Subcutaneous abdominal adipose tissue (tissue), 5 donors: ENCODE results near the gene SH3BGRL3.
"Not testable (repeated sequence)": the region's sequence is repeated elsewhere in the genome, so short reads cannot be mapped to it uniquely, and the experiment has no call there.

Source experiments
- H3K27ac ChIP-seq: one replicate; pipeline ENCODE4 v1.7.0; 2013; ENCODE audit warnings: low read depth, mild to moderate bottlenecking, inconsistent platforms, low read length, moderate library complexity
- H3K27me3 ChIP-seq, 5 donors: one replicate each; pipeline ENCODE4 v1.7.0; 2013; ENCODE audit warnings: low read length in 5 of 5, inconsistent platforms in 1 of 5; ENCODE audit not compliant: control insufficient read depth in 5 of 5, insufficient read depth in 4 of 5
- H3K36me3 ChIP-seq, 5 donors: one replicate each; pipeline ENCODE4 v1.7.0; 2013; ENCODE audit warnings: low read length in 5 of 5; ENCODE audit not compliant: control insufficient read depth in 5 of 5, insufficient read depth in 5 of 5
- H3K4me1 ChIP-seq, 5 donors: one replicate each; pipeline ENCODE4 v1.7.0; 2013; ENCODE audit warnings: low read length in 5 of 5, mild to moderate bottlenecking in 3 of 5, moderate library complexity in 1 of 5; ENCODE audit not compliant: control insufficient read depth in 5 of 5, insufficient read depth in 5 of 5
- H3K4me3 ChIP-seq, 5 donors: one replicate each; pipeline ENCODE4 v1.7.0; 2013; ENCODE audit warnings: low read length in 5 of 5, low read depth in 1 of 5
- H3K9ac ChIP-seq, 5 donors: one replicate each; pipeline ENCODE4 v1.7.0; 2013; ENCODE audit warnings: low read length in 5 of 5, mild to moderate bottlenecking in 4 of 5, moderate library complexity in 3 of 5
- H3K9me3 ChIP-seq, 5 donors: one replicate each; pipeline ENCODE4 v1.7.0; 2013; ENCODE audit warnings: low read length in 5 of 5; ENCODE audit not compliant: control insufficient read depth in 5 of 5
- donor health status: healthy.
- donor health status: healthy.
- donor health status: healthy.
- donor health status: healthy.
- donor health status: healthy.

Gene SH3BGRL3

DNA sequence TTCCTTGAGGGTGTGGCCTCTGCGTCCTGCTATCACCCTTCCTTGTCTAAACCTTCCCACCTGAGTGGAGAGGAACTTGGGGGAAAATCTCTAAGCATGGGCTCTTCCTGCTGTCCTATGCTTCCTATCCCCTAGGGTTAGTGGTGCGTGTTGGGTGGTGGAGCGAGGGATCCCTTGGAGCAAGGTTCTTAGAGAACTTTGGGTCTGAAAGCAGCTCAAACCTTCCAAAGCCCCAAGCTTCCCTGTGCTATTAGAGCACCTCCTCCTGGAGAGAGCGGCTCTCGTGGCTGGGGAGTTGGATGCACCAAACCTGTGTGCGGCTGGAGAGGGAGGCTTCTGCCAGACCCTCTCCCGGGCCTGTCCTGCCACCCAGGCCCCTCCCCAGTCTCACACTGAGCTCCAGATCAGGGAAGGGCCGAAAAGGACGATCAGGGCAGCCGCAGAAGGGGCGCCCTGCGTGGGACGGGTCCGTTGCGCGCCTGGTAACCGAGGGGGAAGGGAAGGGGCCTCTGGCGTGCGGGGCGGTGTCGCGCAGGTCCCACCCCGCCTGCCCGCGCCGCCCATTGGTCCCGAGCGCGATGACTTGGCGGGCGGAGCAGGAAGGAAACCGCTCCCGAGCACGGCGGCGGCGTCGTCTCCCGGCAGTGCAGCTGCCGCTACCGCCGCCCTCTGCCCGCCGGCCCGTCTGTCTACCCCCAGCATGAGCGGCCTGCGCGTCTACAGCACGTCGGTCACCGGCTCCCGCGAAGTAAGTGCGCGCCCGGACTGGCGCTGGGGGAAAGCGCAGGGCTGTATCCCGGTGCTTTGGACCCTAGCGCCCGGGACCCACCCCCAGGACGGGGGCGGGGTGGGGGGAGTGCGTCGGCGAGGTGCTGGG is at the start of gene SH3BGRL3:
TSS of gene SH3BGRL3 (plus strand) at position 631 of the 877 bp plus-strand sequence. CDS start at position 701, 70 bp downstream.
- H3K27me3 ChIP-seq = no peaks in the 10 kb centered on the region
- H3K4me3 ChIP-seq = peak within 1 kb of the TSS; percentile 67 to 87 (median 80)
- no peaks in the 10 kb centered on the region for H3K9me3 ChIP-seq
- H3K36me3 ChIP-seq = peaks cover 0 to 22% (median 12%) of the 10 kb centered on the region in 5 donors
- peak within 1 kb of the TSS; percentile 96 for H3K27ac ChIP-seq
- H3K4me1 ChIP-seq = peaks cover 18 to 89% (median 76%) of the 10 kb centered on the region in 5 donors
- H3K9ac ChIP-seq = peak within 1 kb of the TSS; percentile 73 to 83 (median 82)

DNA sequence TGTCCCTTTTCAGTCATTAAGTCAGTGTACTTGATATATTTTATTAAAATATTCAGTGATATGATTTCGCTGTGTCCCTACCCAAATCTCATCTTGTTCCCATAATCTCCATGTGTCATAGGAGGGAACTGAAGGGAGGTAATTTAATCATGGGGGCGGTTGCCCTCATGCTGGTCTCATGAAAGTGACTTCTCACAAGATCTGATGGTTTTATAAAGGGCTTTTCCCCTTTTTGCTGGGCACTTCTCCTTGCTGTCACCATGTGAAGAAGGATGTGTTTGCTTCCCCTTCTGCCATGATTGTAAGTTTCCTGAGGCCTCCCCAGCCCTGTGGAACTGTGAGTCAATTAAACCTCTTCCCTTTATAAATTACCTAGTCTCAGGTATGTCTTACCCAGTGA is 49.2 kb upstream of the SH3BGRL3 start:
- not testable (repeated sequence) for H3K9ac ChIP-seq, H3K9me3 ChIP-seq, H3K4me3 ChIP-seq, H3K27me3 ChIP-seq, H3K36me3 ChIP-seq, H3K27ac ChIP-seq
- H3K4me1 ChIP-seq = peaks cover 0 to 18% (median 15%) of the 10 kb centered on the region in 5 donors

DNA sequence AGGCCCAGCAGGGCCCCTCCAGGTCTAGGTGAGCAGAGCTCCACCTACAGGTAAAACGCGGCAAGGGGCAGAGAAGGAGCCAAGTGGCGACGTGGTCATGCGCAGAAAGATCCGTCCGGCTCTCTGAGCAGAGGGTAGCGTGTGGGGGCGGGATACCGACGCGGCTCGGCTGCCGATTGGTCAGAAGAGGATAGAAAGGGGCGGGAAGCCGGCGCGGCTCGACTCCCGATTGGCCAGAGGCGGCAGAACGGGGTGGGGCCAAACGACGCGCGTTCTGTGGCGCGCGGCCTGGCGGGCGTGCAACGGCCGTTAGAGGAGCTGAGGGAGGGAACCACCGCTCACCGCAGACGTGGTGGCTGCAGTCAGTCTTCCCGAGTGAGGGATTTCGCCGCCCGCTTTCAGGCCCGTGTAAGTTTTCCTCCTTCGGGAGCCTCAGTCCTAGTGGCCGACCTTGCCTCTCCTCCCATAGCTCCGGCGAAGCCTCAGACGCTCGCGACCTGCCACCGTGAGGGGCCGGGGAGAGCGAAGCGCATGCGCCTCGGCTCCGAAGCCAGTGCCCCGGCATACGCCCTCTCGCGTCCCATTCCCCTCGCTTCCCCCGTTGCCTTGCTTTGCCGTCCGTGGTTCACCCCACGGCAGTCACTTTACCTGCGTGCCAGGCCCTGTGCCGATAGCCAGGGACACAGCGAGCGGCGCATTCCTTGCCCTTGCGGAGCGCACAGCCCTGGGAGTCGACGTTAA is 45.8 kb upstream of the SH3BGRL3 start, which contains the start of gene CEP85:
TSS of gene CEP85 (plus strand) at position 298 of the 741 bp plus-strand sequence. CDS start 5,584 bp downstream, outside the sequence.
- H3K9me3 ChIP-seq = no peaks in the 10 kb centered on the region
- H3K4me3 ChIP-seq = peak within 1 kb of the TSS; percentile 85 to 96 (median 95)
- H3K9ac ChIP-seq = peak within 1 kb of the TSS; percentile 86 to 98 (median 89)
- no peaks in the 10 kb centered on the region for H3K27me3 ChIP-seq
- peaks cover 0 to 16% (median 14%) of the 10 kb centered on the region in 5 donors for H3K4me1 ChIP-seq
- peak within 1 kb of the TSS; percentile 84 for H3K27ac ChIP-seq
- H3K36me3 ChIP-seq = no peaks in the 10 kb centered on the region

DNA sequence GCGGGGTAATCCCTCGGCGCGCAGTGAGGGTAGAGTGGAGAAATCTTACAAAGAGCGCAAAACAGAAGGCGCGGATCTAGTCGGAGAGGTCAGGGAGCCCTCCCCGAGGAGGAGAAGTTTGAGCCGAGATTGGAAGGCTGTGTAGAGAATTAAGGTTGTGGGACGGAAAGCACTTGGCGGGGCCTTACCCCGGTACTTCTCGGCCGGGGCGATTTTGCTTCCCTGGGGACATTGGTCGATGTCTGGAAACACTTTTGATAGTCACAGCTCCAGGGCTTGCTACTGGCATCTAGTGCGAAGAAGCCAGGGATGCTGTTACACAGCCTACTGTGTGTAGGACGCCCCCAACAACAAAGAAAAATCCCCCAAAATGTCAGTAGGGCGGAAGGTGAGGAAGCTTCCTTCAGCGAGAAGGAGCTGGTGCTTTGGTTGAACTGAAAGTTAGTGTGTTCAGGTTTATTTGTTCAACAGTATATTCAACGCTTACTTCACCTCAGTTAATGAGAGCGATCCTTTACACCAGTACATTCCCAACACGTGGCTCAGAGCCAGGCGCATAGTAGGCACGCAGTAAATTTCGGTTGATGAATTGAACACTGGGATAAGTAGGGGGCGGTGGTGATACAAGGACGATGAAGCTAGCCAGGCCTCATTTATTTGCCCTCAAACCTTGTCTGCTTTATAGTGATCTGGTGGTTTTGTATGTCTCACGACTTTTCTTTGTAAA is 45.1 kb upstream of the SH3BGRL3 start:
- no peaks in the 10 kb centered on the region for H3K9me3 ChIP-seq
- no peaks in the 10 kb centered on the region for H3K27me3 ChIP-seq
- peak overlapping the region; percentile 85 to 96 (median 95) for H3K4me3 ChIP-seq
- H3K36me3 ChIP-seq = no peaks in the 10 kb centered on the region
- H3K9ac ChIP-seq = peak overlapping the region; percentile 86 to 98 (median 89)
- peaks cover 0 to 16% (median 14%) of the 10 kb centered on the region in 5 donors for H3K4me1 ChIP-seq
- peak overlapping the region; percentile 84 for H3K27ac ChIP-seq

DNA sequence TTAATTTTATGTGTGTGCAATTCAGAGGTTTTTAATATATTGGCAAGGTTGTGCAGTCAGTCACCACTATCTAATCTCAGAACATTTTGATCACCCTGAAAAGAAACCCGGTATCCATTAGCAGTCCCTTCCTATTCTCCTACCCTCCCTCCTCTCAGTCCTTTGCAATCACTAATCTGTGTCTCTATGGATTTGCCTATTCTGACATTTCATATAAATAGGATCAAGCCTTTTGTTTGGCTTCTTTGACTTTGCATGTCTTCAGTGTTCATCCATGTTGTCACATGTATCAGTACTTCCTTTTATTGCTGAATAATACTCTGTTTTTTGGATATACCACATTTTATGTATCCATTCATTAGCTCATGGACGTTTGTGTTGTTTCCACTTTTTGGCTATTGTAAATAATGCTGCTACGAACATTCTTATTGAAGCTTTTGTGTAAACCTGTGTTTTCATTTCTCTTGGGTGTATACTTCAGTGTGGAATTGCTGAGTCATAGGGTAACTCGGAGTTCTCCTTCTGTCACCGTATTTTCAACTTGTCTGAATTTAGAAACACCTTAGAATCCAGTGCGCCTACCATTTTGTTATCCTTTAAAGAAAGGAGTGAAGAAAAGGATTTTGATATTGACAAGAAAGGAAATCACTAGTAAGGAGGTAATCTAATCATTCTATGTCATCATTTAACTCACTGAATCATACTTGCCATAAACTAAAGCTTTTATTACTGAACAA is 42.5 kb upstream of the SH3BGRL3 start:
- Histone ChIP-seq H3K27ac (no peak overlapping the region), H3K4me3 (no peak overlapping the region), H3K4me1 (peaks cover 0 to 16% (median 14%) of the 10 kb centered on the region in 5 donors), H3K9ac (no peak overlapping the region), H3K27me3 (no peaks in the 10 kb centered on the region), H3K9me3 (no peaks in the 10 kb centered on the region), H3K36me3 (no peaks in the 10 kb centered on the region)

DNA sequence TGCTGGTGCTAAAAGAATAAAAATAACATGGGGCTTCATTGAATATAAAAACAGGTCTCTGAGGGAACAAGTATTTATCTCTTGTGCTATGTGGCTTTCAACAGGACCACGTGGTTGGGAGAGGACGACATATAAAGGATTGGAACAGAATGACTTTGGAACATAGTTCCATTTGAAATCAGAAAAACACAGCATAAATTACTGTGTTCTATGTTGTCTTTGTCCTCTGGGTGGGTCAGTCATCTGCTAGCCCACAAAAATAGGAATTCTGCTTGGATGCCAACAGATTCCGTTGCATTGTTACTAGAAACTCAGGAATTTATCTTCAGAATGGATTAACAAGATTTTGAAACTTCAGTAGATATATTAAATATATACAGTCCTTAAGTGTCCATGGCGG is 40.0 kb upstream of the SH3BGRL3 start:
- Histone ChIP-seq H3K27me3 (no peaks in the 10 kb centered on the region), H3K4me3 (no peak overlapping the region), H3K4me1 (peaks cover 0 to 5% (median 4%) of the 10 kb centered on the region in 5 donors), H3K27ac (no peak overlapping the region), H3K9me3 (no peaks in the 10 kb centered on the region), H3K9ac (no peak overlapping the region), H3K36me3 (peaks cover 0 to 9% (median 3%) of the 10 kb centered on the region in 5 donors)

DNA sequence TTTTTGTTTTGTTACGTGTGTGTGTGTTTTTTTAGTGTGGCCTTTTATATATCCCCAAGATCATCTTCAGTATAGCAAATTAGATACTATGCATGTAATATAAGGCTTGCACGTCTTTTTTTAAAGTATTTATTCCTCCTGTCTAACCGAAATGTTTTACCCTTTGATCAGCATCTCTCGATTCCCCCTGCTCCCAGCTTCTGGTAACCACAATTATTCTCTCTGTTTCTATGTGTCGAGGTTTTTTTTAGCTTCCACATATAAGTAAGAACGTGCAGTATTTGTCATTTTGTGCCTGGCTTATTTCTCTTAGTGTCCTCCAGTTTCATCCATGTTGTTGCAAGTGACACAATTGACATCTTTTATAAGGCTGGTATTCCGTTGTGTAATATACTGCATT is 27.2 kb upstream of the SH3BGRL3 start:
- Histone ChIP-seq H3K4me3 (no peak overlapping the region), H3K9ac (no peak overlapping the region), H3K9me3 (no peaks in the 10 kb centered on the region), H3K27ac (no peak overlapping the region), H3K4me1 (no peaks in the 10 kb centered on the region), H3K36me3 (peaks cover 6 to 25% (median 14%) of the 10 kb centered on the region in 5 donors), H3K27me3 (no peaks in the 10 kb centered on the region)

DNA sequence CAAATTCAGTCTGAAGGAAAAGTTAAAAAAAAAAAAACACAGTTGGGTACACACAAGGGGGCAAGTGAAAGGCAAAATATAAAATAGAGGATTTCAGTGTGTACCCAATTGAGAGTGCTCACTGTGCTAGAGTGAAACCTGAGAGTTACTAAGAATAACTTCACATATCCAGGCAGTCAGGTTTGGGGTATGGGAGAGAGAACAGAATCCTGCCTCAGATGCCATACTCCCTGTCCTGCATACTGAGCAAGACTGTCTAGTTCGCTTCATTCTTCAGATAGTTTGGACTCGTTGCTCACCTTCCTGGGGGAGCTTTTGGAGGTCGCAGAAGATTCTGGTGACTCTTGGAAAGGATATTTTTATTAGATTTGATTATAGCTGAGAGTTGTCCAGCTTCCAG is 25.5 kb upstream of the SH3BGRL3 start:
- H3K27ac ChIP-seq = no peak overlapping the region
- no peaks in the 10 kb centered on the region for H3K9me3 ChIP-seq
- no peaks in the 10 kb centered on the region for H3K4me1 ChIP-seq
- H3K27me3 ChIP-seq = no peaks in the 10 kb centered on the region
- no peak overlapping the region for H3K4me3 ChIP-seq
- no peak overlapping the region for H3K9ac ChIP-seq
- H3K36me3 ChIP-seq = peaks cover 10 to 36% (median 21%) of the 10 kb centered on the region in 5 donors

DNA sequence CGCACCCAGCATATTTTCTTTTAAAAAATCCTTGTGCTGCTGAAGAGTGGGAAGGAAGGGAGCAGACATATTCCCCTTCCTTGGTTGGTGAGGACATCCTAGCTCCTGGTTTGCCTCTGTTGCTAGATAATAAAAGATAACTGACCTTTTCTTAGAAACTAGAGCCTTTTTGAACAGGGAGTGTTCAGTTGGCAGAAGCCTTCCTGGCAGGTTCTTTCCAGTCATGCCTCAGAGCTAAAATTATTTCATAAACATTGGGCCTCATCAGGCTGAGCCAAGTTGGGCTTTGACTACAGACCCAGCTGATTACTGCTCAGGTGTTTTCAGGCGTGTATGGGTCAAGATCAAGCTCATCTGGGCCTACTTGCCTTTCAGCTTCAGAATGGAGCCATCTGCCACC is 22.7 kb upstream of the SH3BGRL3 start:
- Histone ChIP-seq H3K27ac (no peak overlapping the region), H3K27me3 (no peaks in the 10 kb centered on the region), H3K36me3 (peaks cover 14 to 42% (median 32%) of the 10 kb centered on the region in 5 donors), H3K9me3 (no peaks in the 10 kb centered on the region), H3K4me3 (no peak overlapping the region), H3K4me1 (peaks cover 0 to 4% (median 0%) of the 10 kb centered on the region in 5 donors), H3K9ac (no peak overlapping the region)
